ENCODE data around the gene RTEL1. TPM values are rescaled to one million over a fixed set of nuclear protein-coding genes. Genes with fewer than 3 reads are reported as not detected.

Gene RTEL1
- total and polyA plus RNA-seq, 2 donors (not counting 1 experiment from before 2014, with no cell fraction given): 15.1 to 32.6 TPM

GRCh38 chr20:63703976-63704748 lies 46.0 kb downstream of the RTEL1 start:
- no peak overlapping the region for H3K4me3 Mint-ChIP-seq
- intact Hi-C loops (cut with micrococcal nuclease): no loop called here

More at GRCh38 chr20:63703976-63704748, 46.0 kb downstream of the RTEL1 start:
- Histone ChIP-seq H3K4me2 (replicated peaks; ENCODE audit: low read depth, low read length, poor library complexity, severe bottlenecking) (no peak overlapping the region), H3K27ac (ENCODE audit: low read length in 2 of 2) (no peak overlapping the region), H2AFZ (ENCODE audit: insufficient read depth, low read depth, low read length, poor library complexity, severe bottlenecking) (no peak overlapping the region), H3K4me1 (ENCODE audit: control insufficient read depth in 2 of 2, insufficient read depth in 2 of 2, low read length in 2 of 2) (peaks cover 21 to 24% of the 10 kb centered on the region in 2 donors), H3K36me3 (replicated peaks in 1 of 2; ENCODE audit: control extremely low read depth in 1 of 2, control insufficient read depth in 1 of 2, extremely low read depth in 1 of 2, insufficient read depth in 2 of 2, low read length in 1 of 2) (peaks cover 0 to 29% of the 10 kb centered on the region in 2 experiments), H3K79me2 (ENCODE audit: control insufficient read depth, insufficient read depth, low read length) (peaks cover 97% of the 10 kb centered on the region), H3K9me3 (ENCODE audit: control extremely low read depth in 1 of 3, control insufficient read depth in 2 of 3, insufficient read depth in 1 of 3, low read length in 2 of 3) (no peaks in the 10 kb centered on the region), H4K20me1 (ENCODE audit: control insufficient read depth, insufficient read depth, low read length, poor library complexity, severe bottlenecking) (peaks cover 95% of the 10 kb centered on the region), H3K4me3 (ENCODE audit: control extremely low read depth in 1 of 5, extremely low read depth in 1 of 5, insufficient read depth in 1 of 5, low read depth in 2 of 5, low read length in 4 of 5) (no peak overlapping the region), H3K9ac (ENCODE audit: low read length) (no peak overlapping the region), H3K27me3 (replicated peaks in 1 of 4; ENCODE audit: control extremely low read depth in 1 of 4, control insufficient read depth in 3 of 4, insufficient read depth in 4 of 4, low read length in 3 of 4) (no peaks in the 10 kb centered on the region)
- H3K27ac Mint-ChIP-seq: no peak overlapping the region
- DNase-seq: peak; percentile 8
- H3K27me3 Mint-ChIP-seq: no peaks in the 10 kb centered on the region
- ChIA-PET POLR2A (no interaction called here), CTCF (no interaction called here)
- 94% methylated on average over 10 of the region's 11 CpGs for WGBS (ENCODE audit: insufficient coverage)
- no peak for TF ChIP-seq CTCF (IDR thresholded peaks at IDR 0.05)
- TF ChIP-seq EZH2 (IDR thresholded peaks at IDR 0.05; ENCODE audit: borderline replicate concordance, insufficient read depth, low read depth, low read length, poor library complexity, severe bottlenecking): no peak
- ATAC-seq (ENCODE audit: low read depth): no peak
- no peaks in the 10 kb centered on the region for H3K9me3 Mint-ChIP-seq (ENCODE audit: insufficient read depth)
- H3K4me1 Mint-ChIP-seq: peaks cover 19% of the 10 kb centered on the region
